NCI-H2107 (cell line): ENCODE data around the gene ASPHD2.

Experiments
- DNase-seq: peaks from one replicate; lab custom pipeline; 2025; lab: John Stamatoyannopoulos, UW

Gene ASPHD2

GRCh38 chr22:26476705-26477340 is 47.8 kb downstream of the ASPHD2 start:
- no peak for DNase-seq

DNA sequence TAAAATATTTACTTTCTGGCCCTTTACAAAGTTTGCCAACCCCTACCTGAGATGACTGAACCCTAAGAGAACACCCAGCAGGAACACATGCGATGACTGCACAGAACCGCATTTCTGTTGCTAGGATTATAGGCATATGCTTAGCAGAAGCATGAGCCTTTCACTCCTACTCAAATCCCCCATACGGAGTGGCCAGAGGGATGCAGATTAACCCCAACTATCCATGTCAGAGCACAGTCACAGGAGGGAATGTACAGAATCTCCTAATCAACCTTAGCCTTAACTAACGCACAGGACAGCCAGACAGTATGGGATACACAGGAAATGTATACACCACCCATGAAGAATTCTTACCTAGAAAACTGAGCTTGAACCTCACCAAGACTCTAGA is 48.3 kb downstream of the ASPHD2 start:
- DNase-seq, result no peak

DNA sequence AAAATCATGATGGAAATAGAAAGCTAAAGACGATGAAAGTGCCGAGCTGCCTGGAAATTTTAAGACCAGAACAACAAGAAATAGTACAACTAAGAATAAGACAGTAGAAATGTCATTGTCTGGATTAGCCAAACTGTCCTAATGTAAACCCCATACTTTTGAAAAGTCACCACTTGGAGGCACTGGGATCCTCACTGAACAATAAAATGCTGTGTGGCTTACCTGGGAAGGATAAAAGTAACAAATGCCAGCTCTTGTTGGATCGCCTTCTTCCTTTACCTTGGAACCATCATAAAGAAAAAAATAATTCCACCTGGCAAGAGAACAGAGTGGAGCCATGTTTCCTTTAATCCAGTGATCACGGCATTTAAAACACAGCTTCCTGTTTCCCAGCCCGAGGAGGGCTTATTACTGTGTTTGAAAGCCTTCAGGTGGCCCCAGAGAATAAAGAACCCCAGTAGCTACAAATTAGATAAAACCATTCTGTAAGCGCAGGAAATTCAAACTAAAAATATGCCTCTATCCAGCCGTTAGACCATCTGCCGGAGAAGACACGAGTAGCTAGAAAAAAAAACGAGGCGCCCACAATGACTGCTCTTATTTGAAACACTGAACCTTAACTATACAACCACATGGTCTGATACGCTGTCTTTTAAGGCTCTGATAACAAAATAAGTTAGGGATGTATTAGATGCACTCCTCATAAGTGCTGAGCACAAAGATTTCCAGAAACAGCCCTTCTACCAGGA is 50.2 kb downstream of the ASPHD2 start:
- no peak for DNase-seq

DNA sequence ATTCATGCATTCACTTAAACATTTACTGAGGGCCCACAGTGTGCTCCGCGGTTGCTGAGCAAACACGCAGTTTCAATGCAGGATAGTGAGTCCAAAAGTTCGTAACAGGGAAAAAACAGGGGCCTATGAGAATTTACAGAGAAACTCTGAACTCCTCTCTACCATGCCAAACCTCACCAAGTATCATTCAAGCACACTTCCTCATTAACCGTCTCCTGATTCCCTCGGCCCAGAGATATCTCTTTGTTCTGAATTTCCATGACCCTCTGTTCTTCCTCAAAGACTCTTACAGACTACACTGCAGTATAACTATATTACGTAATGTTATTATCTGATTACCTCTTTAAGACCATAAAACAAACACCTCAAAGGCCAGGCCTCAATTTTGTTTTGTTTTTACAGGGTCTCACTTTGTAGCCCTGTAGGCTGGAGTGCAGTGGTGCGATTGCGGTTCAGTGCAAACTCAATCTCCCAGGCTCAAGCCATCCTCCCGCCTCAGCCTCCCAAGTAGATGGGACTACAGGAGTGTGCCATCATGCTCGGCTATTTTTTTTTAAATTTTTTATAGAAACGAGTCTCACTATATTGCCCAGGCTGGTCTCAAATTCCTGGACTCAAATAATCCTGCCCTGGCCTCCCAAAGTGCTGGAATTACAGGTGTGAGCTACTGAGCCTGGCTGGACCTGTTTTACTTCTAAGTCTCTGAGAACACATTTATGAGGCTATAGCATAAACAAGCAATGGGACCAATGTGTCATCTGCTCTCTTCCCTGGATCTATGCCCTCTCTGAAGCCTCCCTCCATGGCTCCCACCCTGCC is 50.9 kb downstream of the ASPHD2 start:
- DNase-seq, result no peak

DNA sequence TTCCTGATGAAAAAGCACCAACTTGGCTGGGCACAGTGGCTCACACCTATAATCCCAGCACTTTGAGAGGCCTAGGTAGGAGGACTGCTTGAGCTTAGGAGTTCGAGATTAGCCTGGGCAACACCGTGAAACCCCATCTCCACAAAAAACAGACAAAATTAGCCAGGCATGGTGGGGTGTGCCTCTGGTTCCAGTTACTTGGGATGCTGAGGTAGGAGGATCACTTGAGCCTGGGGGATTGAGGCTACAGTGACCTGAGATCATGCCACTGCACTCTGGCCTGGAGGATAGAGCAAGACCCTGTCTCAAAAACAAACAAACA is 51.5 kb downstream of the ASPHD2 start:
- no peak for DNase-seq

DNA sequence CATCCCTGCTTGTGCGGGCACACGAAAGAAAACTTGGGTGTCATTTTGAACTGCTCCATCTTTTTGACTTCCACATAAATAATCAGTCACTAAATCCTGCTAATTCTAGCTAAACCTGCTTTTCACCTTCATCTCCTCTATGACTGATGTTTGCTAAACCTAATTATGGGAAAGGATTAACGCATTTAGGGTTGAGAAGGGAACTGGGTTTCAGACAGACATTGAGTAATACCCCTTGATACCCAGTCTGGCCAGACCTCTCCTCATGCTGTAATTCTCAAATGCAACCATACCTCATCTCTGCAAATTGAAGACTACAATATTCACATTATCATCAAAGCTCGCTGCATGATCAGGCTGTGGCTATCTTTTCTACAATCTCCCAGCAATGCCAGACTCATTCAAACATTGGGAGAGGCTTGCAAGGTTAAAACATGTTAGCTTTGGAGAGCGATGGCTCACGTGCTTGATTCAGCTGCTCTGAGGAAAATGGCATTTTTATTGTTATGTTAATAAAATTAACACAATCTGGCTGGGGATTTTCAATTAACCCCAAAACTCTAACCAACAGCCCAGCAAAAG is 52.1 kb downstream of the ASPHD2 start:
- DNase-seq, result no peak

DNA sequence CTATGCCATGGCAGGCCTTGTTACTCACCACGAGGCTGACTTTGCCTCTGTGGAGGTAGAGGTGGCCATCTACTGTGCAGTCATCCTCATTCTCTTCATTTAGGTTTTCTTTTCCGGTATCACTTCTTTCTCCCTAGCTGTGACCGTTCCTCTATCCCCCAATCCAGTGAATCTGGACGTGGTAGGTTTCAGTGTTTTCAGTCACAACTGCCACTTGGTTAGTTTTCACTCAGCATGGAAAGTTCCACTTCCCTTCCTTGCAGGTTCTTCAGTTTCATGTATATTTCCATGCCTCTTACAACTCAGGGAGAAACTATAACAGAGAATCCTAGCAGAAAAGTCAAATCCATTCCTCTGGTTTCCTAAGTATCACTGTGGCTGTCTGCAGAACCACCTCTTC is 52.6 kb downstream of the ASPHD2 start:
- DNase-seq, result no peak

- no peak for DNase-seq
Observed at GRCh38 chr22:26482161-26482560, 53.1 kb downstream of the ASPHD2 start.

GRCh38 chr22:26483043-26483438 is 54.0 kb downstream of the ASPHD2 start:
- no peak for DNase-seq

- DNase-seq, result peak; percentile 63
Observed at GRCh38 chr22:26483439-26484359, 54.6 kb downstream of the ASPHD2 start, which contains the start of the genes HPS4 and SRRD. Gene HPS4 (minus strand): TSS chr22:26483783. CDS start chr22:26481762, 2,021 bp downstream. Gene SRRD (plus strand): TSS chr22:26483877. CDS start chr22:26483891, 14 bp downstream.

GRCh38 chr22:26484360-26484706 is 55.3 kb downstream of the ASPHD2 start:
- no peak for DNase-seq

GRCh38 chr22:26485013-26485412 is 56.0 kb downstream of the ASPHD2 start:
- no peak for DNase-seq

GRCh38 chr22:26485806-26486390 is 56.8 kb downstream of the ASPHD2 start:
- DNase-seq, result no peak

DNA sequence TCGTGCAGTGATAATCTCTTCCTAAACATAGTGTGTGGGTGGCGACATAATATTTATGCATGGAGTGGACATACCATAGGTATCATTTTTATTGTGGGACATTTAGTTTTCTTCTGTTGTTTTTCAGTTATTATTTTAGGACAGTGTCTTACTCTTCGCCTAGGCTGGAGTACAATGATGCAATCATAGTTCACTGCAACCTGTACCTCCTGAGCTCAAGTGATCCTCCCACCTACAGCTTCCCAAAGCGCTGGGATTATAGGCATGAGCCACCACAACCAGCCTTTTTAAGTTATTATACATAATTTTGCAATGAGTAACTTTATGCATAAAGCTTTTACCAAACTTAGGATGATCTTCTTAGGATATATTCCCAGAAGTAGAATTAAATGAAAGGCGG is 57.3 kb downstream of the ASPHD2 start:
- no peak for DNase-seq

DNA sequence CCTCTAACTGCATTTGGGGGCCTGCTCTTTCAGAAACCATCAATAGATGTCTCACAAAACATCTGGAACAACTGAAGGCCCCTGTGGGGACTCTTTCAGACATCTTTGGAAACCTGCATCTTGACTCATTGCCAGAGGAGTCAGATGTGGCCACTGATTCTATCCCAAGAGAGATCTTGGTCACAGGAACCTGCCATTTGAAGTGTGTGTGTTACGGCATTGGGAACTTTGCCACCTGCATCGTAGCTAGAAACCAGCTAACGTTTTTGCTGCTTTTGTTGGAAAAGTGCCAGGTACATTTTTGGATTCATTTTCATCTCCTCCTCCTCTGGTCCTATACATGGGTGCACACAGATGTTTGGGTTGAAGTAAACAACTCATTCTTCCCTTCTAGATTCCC is 58.9 kb downstream of the ASPHD2 start:
- DNase-seq, result no peak

DNA sequence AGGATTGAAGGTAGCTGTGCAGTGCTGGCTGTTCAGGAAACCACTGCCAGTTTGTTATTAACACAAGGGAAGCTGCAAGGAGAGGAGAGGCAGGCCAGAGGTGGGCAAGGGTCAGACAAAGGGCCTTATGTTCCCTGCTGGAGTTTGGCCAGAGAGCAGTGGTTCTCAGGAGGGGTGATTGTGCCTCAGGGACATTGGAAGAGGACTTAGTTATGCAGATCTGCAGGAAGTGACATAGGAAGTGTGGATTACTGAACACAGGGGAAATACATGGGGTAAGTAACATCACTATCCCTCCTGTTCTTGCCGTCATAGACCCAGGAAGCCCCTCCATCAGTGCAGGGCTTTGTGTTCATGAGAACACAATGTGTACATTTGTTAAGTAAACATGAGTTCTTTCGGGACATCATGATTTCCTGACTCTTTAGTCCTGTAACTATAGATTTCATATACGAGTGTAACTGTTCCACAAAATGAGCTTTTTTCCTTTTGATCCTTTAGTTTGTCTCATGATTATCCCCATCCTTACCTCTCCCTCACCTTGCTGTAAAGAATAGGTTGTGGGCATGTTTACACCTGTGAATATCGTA is 60.5 kb downstream of the ASPHD2 start:
- no peak for DNase-seq

DNA sequence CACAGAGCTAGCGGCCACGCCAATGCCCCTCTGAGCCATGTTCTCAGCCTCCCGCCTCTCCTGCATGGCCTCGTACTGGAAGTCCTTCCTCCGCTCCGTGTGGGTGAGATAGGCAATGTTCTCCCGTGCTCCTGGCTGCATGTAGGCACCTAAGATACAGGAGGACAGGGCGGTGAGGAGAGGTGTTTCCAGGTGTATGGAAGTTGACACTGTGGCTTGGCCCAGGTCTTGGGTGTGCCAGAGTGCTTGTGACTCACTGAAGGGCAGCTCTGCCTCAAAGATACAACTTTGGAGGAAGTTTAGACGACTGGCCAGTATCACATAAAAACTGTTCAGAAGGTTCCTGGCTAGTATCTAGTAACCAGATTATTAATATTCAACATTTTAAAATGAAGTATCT is 63.2 kb downstream of the ASPHD2 start:
- no peak for DNase-seq

DNA sequence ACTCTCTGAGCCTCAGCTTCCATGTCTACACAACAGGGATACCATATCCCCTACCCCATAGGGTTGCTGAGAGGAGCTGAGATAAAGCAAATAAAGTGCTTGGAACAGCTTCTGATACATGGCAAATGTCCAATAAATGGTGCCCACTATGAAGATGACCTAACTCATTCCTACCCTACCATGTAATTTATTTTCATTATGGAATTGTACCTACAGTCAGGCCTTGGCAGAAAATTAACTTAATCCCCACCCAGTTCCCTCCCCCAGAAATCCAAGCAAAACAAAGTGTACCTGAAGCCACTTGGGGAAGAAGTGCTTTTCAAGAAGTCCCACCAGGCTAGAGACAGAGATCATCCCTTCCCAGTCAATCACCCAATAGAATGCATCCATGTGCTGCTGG is 65.4 kb downstream of the ASPHD2 start:
- no peak for DNase-seq
